Heart left ventricle (tissue), 16 donors: ENCODE data around the gene LRRC70. TPM values are rescaled to one million over a fixed set of nuclear protein-coding genes. Genes with fewer than 3 reads are reported as not detected.

Source experiments
- ATAC-seq, 4 donors: fragments of 200-7000 bp; cut with Tn5 transposase; one replicate each; pipeline ENCODE4 v1.9.1; 2020 to 2022; ENCODE audit warnings: moderate library complexity in 4 of 4, mild to moderate bottlenecking in 3 of 4, moderate number of reproducible peaks in 1 of 4
- DNase-seq, 5 donors: peaks; one replicate each; pipeline ENCODE4 v3.0.0-alpha.2; 2020
- H3K27ac ChIP-seq, 12 donors: fragments of 200-600 bp; sonication (generic) in 4 of 12; one replicate each; pipeline versions ENCODE4 v1.5.0 to v1.8.0; 2016 to 2022; ENCODE audit warnings: mild to moderate bottlenecking in 2 of 12
- H3K27me3 ChIP-seq, 9 donors: fragments of 200-600 bp; sonication (generic) in 2 of 9; one replicate each; pipeline versions ENCODE4 v1.5.1 to v1.8.0; 2016 to 2022; ENCODE audit warnings: mild to moderate bottlenecking in 3 of 9
- H3K36me3 ChIP-seq, 9 donors: fragments of 200-600 bp; sonication (generic) in 2 of 9; one replicate each; pipeline versions ENCODE4 v1.5.0 to v1.8.0; 2018 to 2022; ENCODE audit warnings: mild to moderate bottlenecking in 2 of 9
- H3K4me1 ChIP-seq, 12 donors: fragments of 200-600 bp; sonication (generic) in 4 of 12; one replicate each; pipeline versions ENCODE4 v1.5.0 to v1.8.0; 2016 to 2022; ENCODE audit warnings: mild to moderate bottlenecking in 3 of 12
- H3K4me3 ChIP-seq, 12 donors: fragments of 200-600 bp; sonication (generic) in 4 of 12; one replicate each; pipeline versions ENCODE4 v1.5.0 to v1.8.0; 2017 to 2022; ENCODE audit warnings: mild to moderate bottlenecking in 9 of 12, moderate library complexity in 4 of 12
- H3K9me3 ChIP-seq, 12 donors: fragments of 200-600 bp; sonication (generic) in 4 of 12; one replicate each; pipeline versions ENCODE4 v1.5.0 to v1.8.0; 2016 to 2022; ENCODE audit warnings: mild to moderate bottlenecking in 1 of 12
- POLR2A ChIP-seq, 2 donors: fragments of 450-650 bp; IDR thresholded peaks; one replicate each; pipeline ENCODE4 v1.6.1; 2017; ENCODE audit warnings: antibody characterized with exemption in 2 of 2, mild to moderate bottlenecking in 2 of 2, moderate library complexity in 2 of 2
- WGBS, 4 donors: extraction: QIAGEN DNeasy Blood & Tissue Kit in 2 of 4; methylation state at CpG; one replicate each; pipeline versions ENCODE4 v1.1.5 to v1.1.7; 2013 to 2018; 5-methylcytosine and 5-hydroxymethylcytosine counted together
- intact Hi-C, 10 donors: fragments of 100-400 bp; cut with DNase I; formaldehyde crosslinking; loops; one replicate each; pipeline versions ENCODE4 v1.11.1 to v1.14.2; 2022
- polyA plus RNA-seq, 2 donors: library from polyadenylated mRNA; stranded (reverse); fragments of 200-250 nt; gene quantifications; one replicate each; pipeline ENCODE4 v1.2.3, GENCODE V29; 2013
- total RNA-seq, 9 donors: library from RNA; depleted of rRNA in 2 of 9; stranded (reverse); fragments of >200 nt in 2 of 9; fragmentation: NEBNext Ultra II Directional in 3 of 9; extraction: Animal tissue kit (Norgen Biotek cat#: 25700) in 3 of 9; gene quantifications; one replicate each; pipeline versions ENCODE4 v1.1.0 to v1.2.4, GENCODE V29; 2016 to 2023
- TF ChIP-seq, protein P1 (sequence below), 12 donors: fragments of 200-600 bp; sonication (generic) in 4 of 12; IDR thresholded peaks; one replicate each; pipeline versions ENCODE4 v1.5.0 to v1.8.0; 2018 to 2022; ENCODE audit warnings: antibody characterized with exemption in 12 of 12, mild to moderate bottlenecking in 5 of 12
- donor health status: ischemic (EF 13 %, LVEDD 7.1; RV severe dilation, severe dysfunction).
- donor health status: healthy with polysubstance abuse.
- donor health status: DM: no; HTN: yes; CAD: no.
- donor health status: DM: no; HTN: no; CAD: no.
- donor health status: ischemic (EF 25% LVEDD 6.9; RV normal size, moderate dysfunction).
- donor health status: ischemic (EF 25% LVEDD 5.7; RV mildly dilated, moderate dysfunction).
- donor health status: healthy.
- donor health status: DM: yes; HTN: yes; CAD: no.
- donor health status: ischemic (EF 35%, LVEDD 5.7; RV mildly dilated, moderate dysfunction).
- donor health status: nonischemic (EF 11% LVEDD 7.7; RV severe dilation, severe dysfunction).
- donor health status: DM: yes; HTN: yes; CAD: no.
- donor health status: PGD.
- donor health status: ischemic (EF 29% LVEDD 5.4; RV normal size, mild dysfunction).
- donor health status: nonischemic (EF 23%, LVEDD 6.1; RV moderate dilation, normal function).

Gene LRRC70
- total and polyA plus RNA-seq, 11 donors: 0.37 to 2.3 (median 1.4) TPM

- no peak for ATAC-seq
- DNase-seq: no peak
- H3K27me3 ChIP-seq: no peaks in the 10 kb centered on the region
- WGBS, 4 donors: 93 to 97% (median 94%) methylated on average over 1 of the region's 1 CpG
- peaks cover 0 to 3% (median 0%) of the 10 kb centered on the region in 9 donors for H3K36me3 ChIP-seq
- TF ChIP-seq POLR2A (IDR thresholded peaks at IDR 0.05): no peak
- TF ChIP-seq, protein P1, sequence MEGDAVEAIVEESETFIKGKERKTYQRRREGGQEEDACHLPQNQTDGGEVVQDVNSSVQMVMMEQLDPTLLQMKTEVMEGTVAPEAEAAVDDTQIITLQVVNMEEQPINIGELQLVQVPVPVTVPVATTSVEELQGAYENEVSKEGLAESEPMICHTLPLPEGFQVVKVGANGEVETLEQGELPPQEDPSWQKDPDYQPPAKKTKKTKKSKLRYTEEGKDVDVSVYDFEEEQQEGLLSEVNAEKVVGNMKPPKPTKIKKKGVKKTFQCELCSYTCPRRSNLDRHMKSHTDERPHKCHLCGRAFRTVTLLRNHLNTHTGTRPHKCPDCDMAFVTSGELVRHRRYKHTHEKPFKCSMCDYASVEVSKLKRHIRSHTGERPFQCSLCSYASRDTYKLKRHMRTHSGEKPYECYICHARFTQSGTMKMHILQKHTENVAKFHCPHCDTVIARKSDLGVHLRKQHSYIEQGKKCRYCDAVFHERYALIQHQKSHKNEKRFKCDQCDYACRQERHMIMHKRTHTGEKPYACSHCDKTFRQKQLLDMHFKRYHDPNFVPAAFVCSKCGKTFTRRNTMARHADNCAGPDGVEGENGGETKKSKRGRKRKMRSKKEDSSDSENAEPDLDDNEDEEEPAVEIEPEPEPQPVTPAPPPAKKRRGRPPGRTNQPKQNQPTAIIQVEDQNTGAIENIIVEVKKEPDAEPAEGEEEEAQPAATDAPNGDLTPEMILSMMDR (IDR thresholded peaks at IDR 0.05): no peak
- intact Hi-C loops: no loop called here
- no peak overlapping the region for H3K4me3 ChIP-seq
- H3K4me1 ChIP-seq: peaks cover 0 to 26% (median 0%) of the 10 kb centered on the region in 12 donors
- peak overlapping the region in 1 of 12 donors; percentile 35 for H3K27ac ChIP-seq
- H3K9me3 ChIP-seq: no peaks in the 10 kb centered on the region
Measured at GRCh38 chr5:62577488-62577887, 1.1 kb upstream of the LRRC70 start.

DNA sequence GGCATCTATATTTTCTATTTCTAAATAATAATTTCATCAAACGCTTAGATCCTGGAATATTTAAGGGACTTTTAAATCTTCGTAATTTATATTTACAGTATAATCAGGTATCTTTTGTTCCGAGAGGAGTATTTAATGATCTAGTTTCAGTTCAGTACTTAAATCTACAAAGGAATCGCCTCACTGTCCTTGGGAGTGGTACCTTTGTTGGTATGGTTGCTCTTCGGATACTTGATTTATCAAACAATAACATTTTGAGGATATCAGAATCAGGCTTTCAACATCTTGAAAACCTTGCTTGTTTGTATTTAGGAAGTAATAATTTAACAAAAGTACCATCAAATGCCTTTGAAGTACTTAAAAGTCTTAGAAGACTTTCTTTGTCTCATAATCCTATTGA, 1.1 kb downstream of the LRRC70 start:
- TF ChIP-seq POLR2A (IDR thresholded peaks at IDR 0.05): no peak
- TF ChIP-seq, protein P1 (IDR thresholded peaks at IDR 0.05): no peak
- H3K9me3 ChIP-seq: no peaks in the 10 kb centered on the region
- H3K27ac ChIP-seq: peak overlapping the region in 5 of 12 donors; percentile 36 to 66 (median 41)
- peaks cover 0 to 4% (median 0%) of the 10 kb centered on the region in 9 donors for H3K36me3 ChIP-seq
- ATAC-seq (no peak), DNase-seq (no peak)
- intact Hi-C loops: no loop called here
- WGBS, 4 donors: 65 to 67% (median 66%) methylated on average over 5 of the region's 5 CpGs
- peak overlapping the region in 11 of 12 donors; percentile 3 to 51 (median 37) for H3K4me3 ChIP-seq
- H3K4me1 ChIP-seq: peaks cover 0 to 24% (median under 1%) of the 10 kb centered on the region in 12 donors
- no peaks in the 10 kb centered on the region for H3K27me3 ChIP-seq

GRCh38 chr5:62581836-62582597, 3.4 kb downstream of the LRRC70 start:
- Histone ChIP-seq H3K4me1 (peaks cover 0 to 25% (median 4%) of the 10 kb centered on the region in 12 donors), H3K9me3 (no peaks in the 10 kb centered on the region), H3K4me3 (peak overlapping the region in 2 of 12 donors; percentile 11 to 20), H3K27me3 (no peaks in the 10 kb centered on the region), H3K27ac (no peak overlapping the region), H3K36me3 (peaks cover 0 to 6% (median 0%) of the 10 kb centered on the region in 9 donors)
- intact Hi-C loops: no loop called here
- no peak for DNase-seq
- 69 to 75% (median 72%) methylated on average over 8 of the region's 8 CpGs for WGBS, 4 donors
- no peak for TF ChIP-seq POLR2A (IDR thresholded peaks at IDR 0.05)
- TF ChIP-seq, protein P1 (IDR thresholded peaks at IDR 0.05): no peak
- ATAC-seq: no peak

GRCh38 chr5:62584391-62584790, 5.8 kb downstream of the LRRC70 start:
- intact Hi-C loops: no loop called here
- DNase-seq (no peak), ATAC-seq (no peak)
- H3K27me3 ChIP-seq: no peaks in the 10 kb centered on the region
- H3K4me3 ChIP-seq: no peak overlapping the region
- H3K9me3 ChIP-seq: no peaks in the 10 kb centered on the region
- peaks cover 0 to 6% (median 0%) of the 10 kb centered on the region in 9 donors for H3K36me3 ChIP-seq
- TF ChIP-seq POLR2A (IDR thresholded peaks at IDR 0.05): no peak
- TF ChIP-seq, protein P1 (IDR thresholded peaks at IDR 0.05): no peak
- no peak overlapping the region for H3K27ac ChIP-seq
- 96 to 99% (median 98%) methylated on average over 3 of the region's 3 CpGs for WGBS, 4 donors
- H3K4me1 ChIP-seq: peaks cover 0 to 13% (median under 1%) of the 10 kb centered on the region in 12 donors
